Dermis microvascular lymphatic vessel endothelial cell (primary cell): ENCODE results near the gene CHN1. TPM values are rescaled to one million over a fixed set of nuclear protein-coding genes. Genes with fewer than 3 reads are reported as not detected.
A peak's percentile ranks its signal among the peaks of the same experiment; 100 is the strongest.

Experiments
- DNase-seq, 2 donors: peaks; one replicate each; pipeline versions ENCODE4 v3.0.0 to v3.0.0-alpha.2; 2010; ENCODE audit warnings: low read depth in 2 of 2
- total RNA-seq: library from RNA; depleted of rRNA; stranded (reverse); fragments of >200 nt; gene quantifications from 2 replicates; pipeline ENCODE4 v1.2.1, GENCODE V29; 2014

Gene CHN1, protein sequence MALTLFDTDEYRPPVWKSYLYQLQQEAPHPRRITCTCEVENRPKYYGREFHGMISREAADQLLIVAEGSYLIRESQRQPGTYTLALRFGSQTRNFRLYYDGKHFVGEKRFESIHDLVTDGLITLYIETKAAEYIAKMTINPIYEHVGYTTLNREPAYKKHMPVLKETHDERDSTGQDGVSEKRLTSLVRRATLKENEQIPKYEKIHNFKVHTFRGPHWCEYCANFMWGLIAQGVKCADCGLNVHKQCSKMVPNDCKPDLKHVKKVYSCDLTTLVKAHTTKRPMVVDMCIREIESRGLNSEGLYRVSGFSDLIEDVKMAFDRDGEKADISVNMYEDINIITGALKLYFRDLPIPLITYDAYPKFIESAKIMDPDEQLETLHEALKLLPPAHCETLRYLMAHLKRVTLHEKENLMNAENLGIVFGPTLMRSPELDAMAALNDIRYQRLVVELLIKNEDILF
- 9.8 and 9.9 TPM in 2 replicates for total RNA-seq

DNA sequence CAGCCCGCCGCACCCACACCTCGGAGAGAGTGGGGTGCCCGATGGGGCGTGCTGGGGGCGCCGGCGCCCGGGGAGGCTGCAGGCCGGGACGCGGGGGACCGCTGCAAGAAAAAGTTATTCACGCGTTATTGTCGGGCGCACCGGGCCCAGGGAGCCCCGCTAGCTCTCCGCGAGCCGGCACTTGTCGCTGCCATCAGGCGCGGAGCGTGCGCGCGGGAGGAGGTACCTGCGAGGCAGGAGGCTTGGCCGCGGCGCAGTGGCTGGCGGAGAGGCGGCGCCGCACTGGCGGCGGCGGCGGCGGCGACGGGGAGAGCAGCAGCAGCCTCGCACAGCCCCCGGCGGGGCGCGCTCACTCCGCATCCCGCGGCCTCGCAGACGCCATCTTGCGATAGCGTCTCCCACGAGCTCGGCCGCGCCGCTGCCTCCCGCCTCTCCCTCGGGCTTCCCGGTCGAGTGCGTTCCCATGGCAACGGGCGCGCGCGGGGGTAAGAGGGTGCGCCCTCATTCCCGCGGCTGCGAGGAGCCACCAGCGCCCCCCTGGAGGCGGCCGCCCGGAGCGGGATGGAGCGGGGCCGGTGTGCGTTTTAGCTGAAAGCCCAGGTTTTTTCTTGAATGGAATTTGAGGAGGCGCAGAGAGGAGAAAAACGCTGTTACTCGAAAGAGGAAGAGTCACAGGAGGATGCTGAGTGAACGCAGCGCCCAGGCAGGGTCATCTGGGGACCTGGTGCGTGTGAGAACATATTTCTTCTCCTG, at the start of gene CHN1:
TSS of gene CHN1 (minus strand) at position 402 of the 753 bp plus-strand sequence. CDS start 469 bp downstream, outside the sequence.
- peak in 1 of 2 donors; percentile 84 for DNase-seq

DNA sequence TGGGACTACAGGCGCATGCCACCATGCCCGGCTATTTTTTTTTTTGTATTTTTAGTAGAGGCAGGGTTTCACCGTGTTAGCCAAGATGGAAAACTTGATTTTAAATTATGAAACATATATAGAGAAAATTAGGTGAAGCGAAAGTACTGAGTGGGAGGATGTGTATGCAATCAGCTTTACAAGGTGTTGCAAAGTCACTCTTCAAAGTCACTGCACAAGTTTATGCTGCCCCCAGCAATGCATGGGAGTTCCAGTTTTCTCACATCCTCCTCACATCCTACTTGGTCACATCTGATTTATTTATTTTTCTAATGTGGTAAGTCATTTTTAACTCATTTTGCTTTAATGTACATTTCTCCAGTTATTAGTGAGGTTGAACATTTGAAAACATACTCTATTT, 49.2 kb upstream of the CHN1 start:
- DNase-seq, result no peak

DNA sequence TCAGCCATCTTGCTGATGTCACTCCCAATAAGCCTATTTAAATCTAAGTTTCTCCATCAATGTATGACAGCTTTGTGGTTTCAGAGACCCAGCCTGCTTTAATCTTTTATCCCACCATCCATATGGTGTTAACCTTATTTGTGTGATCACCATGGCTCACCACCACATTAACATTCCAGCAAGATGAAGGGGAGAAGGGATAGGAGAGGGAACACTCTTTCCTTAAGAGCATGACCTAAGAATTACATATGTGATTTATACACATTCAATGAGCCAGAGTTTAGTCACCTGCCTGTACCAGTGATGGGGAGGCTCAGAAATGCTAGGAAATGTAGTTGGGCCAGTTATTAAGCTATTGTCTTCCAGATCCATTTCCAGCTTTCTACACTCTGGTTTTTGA, 44.5 kb upstream of the CHN1 start:
- DNase-seq, result no peak

DNA sequence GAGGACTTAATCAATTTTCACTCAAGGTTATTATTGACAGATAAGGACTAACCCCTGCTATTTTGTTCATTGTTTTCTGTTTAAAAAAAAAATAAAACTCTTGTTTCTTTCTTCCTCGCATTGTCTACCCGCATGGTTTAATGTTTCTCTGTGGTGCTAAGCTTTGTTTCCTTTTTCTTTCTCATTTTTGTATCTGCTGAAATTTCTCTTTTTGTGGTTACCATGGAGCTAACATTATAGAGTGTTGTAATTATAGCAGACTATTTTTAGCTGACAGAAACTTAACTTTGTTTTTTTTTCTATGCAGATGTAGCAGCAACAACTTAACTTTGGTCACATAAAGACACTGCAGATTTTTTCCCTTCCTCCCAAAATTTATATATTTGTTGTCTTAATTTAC, 43.1 kb upstream of the CHN1 start:
- DNase-seq, result peak in 1 of 2 donors; percentile 12

DNA sequence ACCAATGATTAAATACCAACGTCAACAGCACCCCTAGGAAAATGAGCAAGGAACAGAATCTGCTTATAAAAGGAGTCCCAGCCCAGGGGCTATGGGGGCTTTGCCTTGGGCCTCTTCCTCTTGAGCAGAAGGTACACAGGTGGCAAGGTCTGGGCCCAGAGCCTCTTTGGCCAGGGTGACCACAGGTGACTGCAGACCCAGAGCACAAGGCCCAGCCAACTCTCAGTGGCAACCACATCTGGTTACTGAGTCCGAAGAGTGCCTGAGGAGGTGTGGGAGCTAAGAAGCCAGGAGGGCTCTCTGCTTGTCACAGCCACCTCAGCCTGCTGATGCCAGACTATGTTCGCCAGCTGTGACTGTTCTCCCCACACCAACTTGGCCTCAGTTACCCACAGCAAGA, 34.3 kb upstream of the CHN1 start:
- DNase-seq, result no peak

DNA sequence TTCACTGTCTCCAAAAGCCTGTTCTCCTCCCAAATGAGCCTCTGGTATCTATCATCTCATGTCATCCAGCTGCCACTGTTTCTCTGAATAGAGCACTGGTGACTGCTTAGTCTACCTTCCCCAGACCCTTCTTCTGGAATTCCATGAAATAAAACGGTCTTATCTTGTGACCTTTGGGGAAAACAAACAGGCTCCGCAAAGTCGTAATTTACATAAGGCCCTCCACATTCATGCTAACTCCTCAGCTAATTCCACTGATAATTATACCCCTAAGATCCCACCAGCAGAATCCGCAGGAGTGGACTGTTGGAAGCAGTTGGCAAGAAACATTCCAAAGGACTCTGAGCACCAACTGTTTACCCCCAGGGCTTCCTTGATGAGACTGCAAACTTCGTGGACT, 33.9 kb upstream of the CHN1 start:
- no peak for DNase-seq

DNA sequence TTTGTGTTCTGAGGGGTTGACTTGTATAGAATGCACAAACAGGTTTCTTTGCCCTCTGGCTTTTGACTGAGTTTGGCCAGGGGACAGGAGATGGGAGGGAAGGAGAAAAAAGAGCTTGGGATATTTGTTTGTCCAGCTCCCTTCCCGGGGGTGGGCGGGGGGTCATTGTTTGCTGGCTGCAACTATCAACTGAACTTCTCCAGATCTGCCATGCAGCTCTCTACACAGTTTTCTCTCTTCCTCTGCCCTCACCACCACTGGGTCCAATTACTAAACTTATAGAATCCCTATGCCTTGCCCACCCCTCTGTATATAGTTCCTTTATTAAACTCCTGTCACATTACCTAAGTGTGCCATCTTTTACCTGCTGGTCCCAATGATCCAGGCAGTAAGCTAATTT, 32.8 kb upstream of the CHN1 start:
- DNase-seq, result no peak

DNA sequence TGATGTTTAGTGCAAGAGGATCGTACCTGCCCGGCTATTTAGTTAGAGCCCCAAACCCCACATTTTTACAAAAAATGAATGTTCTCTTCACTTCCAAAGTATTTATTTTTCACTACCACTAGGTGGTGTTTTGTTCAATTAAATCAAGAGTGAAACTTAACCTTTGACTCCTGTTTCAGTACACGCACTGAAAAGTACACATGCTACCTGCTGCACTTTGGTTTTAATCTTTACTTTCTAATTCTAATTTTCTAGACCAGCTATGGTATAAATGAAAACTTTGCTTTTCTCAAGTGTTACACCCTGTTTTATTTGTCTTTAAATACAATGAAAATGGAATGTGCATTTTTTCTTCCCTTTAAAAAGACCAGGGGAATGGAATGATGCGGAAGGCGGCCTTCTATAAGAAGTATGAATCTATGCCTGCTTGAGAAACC, 31.4 kb upstream of the CHN1 start:
- DNase-seq, result peak; percentile 17 to 37

DNA sequence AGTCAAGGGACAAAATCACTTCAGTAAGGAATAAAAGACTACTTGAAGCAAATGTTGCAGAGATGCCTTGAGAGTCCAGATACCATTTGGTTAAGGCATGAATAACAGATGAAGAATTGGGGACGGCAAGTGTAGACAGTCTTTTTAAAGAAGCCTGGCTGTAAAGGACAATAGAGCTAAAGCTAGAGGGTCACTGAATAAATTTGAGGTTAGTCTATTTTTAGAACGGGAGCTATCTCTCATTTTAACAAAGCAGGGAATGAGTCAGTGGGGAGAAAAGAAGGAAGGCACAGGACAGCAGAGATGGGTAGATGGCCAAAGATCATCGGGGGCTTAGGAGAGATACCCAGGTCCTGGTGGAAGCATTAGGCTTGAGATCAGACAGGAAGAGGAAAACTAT, 30.6 kb upstream of the CHN1 start:
- DNase-seq, result no peak

DNA sequence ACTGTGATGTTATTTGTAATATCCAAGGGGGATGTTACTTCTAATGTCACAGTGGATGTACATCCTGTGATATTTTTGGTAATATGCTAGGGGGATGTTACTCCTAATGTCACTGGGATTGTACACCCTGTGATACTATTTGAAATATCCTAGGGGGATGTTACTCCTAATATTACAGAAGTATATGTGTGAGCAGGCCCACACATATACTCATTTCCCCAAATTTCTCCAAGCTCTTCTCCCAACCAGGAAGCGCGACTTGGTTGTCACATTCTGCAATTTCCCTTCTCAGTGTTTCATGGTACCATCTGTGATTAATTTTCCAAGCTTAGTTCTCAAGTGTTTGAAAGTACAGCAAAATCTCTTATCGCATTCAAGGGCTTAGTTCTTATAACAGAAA, 29.5 kb upstream of the CHN1 start:
- DNase-seq, result no peak

DNA sequence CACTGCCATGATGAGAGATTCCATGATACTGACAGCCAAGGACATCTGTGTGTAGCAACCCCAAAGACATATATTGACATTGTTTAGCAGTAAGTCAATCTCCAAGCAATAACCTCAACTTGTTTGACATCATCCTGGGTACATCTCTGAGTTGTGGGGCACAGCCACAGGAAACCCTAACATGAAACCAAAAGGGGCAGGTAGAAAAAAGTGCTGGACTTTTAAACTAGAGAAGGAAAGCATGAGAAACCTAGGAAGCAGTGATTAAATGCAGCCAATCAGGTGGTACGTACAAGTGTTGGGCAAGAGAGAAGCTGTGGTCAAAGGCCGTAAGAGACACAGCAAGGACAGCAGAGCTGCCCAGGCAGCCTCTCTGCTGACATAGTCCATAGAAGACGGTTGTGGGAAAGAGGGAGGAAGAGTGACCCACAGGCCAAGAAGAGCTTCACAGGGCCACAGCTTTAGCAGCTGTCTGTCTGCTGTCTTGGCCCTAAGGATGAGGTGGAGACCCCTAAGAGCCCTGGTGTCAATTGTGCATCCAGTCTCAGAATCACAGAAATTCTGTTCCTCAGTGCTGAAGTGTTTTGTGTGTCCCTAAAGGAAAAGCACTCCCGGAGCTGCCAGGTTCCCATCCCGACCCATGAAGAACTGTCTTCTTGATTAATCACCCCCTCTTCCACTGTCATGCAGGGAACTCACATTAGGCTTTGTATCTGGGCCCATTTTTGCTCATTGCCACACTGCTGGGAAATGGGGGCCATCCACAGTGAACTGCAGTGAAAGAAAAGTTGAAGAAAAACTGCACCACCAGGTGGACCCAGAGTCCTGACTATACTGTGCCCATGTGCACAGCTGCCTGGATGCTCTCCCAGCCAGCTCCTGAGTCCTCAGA, 25.4 kb upstream of the CHN1 start:
- peak in 1 of 2 donors; percentile 60 for DNase-seq

DNA sequence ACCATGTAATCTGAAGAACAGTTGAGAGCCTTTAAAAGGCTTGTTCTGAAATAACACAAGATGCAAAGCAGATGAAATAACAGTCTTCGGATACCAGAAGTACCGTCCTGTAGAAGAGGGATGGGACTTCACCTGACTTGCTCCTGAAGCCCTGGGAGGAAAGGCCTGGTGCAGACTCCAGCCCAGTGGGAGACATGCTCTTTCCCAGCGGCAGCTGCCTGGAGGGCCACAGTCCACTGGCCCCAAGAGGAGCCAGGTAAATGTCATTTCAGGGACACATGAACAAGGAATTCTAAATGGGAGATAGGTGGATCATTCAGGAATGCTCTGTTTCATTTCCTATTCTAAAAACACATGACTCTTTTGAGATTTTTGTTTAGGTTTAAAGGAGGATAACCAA, 22.6 kb upstream of the CHN1 start:
- DNase-seq, result no peak

DNA sequence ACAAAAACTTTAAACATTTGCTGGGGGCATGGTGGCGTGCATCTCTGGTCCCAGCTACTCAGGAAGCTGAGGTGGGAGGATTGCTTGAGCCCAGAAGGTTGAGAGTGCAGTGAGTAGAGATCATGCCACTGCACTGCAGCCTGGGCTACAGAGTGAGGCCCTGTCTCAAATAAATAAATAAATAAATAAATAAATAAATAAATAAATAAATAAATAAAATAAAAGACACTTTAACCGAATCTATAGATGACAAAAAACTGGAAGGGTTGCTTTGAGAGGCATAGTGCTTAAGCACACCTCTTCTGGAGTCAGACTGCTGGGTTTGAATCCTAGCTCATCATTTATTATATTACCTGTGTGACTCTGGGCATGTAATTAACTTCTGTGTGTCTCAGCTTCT, 21.2 kb upstream of the CHN1 start:
- no peak for DNase-seq

DNA sequence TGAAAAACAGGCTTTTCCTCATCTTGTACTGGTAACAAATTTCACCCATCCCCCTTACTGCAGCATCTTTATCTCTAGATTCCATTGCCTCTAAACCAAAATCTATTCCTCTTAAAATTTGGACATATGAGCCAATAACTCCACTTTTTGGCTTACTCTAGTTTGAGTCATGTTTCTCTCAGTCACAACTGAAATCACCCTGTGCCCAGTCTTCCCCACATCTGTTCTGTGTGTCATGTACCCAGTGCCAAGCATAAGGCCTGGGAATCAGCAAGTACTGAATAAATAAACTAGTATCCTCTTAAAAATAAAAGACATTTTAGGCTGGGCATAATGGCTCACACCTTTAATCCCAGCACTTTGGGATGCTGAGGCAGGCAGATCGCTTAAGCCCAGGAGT, 20.8 kb upstream of the CHN1 start:
- DNase-seq, result no peak

DNA sequence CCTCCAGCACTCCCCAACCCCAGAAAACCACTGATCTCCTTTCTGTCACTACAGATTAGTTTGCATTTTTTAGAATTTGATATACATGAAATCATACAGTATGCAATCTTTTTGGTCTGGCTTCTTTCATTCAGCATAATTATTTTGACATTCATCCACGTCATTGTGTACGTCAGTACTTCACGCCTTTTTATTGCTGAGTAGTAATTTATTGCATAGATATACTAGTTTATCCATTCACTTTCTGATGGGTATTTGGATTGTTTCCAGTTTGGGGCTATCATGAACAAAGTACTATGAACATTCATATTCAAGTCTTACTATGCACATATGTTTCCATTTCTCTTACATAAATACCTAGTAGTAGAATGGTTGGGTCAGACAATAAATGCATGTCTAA, 20.1 kb upstream of the CHN1 start:
- no peak for DNase-seq

DNA sequence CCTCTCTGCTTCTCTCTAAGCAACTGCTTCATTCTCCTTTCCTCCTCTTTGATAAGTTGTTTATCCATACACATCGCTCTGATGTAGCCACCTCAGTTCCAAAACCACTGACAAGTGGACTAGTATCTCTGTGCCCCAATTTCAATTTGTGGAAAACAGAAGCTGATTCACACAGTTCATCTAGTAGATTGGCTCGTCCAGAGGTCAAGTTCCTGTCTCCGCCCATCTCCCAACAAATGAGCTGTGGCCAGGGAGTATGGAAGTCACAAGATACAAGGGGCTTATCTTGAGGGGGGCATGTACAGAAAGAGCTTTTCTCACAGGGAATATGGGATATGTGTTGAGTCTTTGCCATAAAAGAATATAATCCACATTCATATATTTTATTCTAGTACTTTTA, 17.7 kb upstream of the CHN1 start:
- no peak for DNase-seq

DNA sequence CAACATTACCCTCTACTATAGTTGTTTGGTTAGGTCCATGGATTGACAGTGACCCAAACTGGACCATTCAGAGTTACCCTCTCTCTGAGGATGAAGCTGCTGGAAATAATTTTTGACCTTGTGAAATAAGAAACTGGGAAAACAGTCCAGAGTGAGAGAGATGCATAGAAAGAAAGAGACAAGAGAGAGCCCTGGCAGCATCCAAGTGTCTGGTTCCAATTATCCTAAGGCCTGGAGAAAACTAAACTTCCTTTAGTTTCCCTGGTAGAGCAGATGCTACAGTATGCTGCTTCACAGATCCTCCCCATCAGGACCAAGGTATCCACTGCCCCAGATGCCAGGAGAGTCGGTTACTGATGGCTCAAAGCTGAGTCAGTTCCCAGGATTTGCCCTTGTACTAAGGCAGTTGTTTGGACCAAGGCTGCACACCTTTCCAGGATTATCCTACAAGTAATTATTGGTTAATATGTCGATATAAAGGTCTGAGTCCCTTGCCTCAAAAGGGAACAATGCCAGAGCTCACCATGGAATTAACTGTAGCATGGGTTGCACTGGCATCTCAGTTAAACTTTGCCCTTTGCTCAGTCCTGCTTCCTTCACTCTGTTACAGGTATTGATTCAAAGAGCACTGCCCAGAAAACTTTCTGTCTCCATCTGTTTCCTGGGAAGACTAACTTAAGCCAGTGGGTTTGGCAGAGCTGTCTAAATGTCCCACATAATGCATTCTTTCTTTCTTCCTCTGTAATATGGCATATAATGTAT, 14.6 kb upstream of the CHN1 start:
- DNase-seq, result peak in 1 of 2 donors; percentile 6

DNA sequence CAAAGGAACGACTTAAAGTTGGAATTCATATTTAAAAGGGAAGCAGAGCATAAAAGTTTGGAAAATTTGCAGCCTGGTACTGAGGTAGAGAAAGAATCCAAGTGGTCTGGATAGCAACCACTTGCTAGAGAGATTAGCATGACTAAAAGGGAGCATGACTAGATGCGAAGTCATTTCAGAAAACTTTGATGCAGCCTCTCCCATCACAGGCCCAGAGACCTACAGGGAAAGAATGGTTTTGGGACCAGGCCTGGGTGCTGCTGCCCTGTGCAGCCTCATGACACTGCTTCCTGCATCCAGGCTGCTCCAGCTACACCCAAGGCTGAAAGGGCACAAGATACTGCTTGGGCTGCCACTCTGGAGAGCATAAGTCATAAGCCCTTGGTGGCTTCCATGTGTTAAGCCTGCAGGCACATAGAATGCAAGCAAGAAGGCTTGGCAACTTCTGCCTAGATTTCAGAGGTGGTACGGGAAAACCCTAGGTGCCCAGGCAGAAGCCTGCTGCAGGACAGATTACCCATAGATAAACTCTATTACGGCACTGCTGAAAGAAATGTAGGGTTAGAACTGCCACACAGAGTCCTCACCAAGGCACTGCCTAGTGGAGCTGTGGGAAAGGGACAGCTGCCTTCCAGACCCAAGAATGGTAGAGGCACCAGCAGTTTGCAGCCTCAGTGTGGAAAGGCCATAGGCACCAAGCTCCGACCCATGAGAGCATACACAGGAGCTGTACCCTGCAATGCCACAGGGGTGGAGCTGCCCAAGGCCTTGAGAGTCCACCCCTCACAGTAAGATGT, 12.6 kb upstream of the CHN1 start:
- DNase-seq, result no peak

DNA sequence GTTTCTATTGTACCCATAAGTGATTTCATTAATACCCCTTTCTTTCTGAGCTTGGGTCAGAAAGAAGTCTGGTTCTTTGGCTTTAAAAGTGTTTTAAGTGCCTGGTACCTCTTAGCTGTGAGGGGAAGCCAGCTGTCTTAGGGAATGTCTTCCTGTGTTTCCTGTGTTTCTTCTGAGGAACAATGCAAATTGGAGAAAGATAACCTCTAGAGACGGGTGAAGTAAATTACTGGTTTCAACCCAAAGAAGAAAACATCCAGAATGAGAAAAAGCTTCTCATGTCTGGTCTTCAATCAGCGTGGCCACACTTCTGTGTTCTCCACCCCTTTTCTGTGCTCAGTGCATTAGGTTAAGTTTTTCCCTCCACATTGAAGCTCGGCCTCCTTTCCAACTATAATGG, 10.2 kb upstream of the CHN1 start:
- DNase-seq, result peak in 1 of 2 donors; percentile 73

DNA sequence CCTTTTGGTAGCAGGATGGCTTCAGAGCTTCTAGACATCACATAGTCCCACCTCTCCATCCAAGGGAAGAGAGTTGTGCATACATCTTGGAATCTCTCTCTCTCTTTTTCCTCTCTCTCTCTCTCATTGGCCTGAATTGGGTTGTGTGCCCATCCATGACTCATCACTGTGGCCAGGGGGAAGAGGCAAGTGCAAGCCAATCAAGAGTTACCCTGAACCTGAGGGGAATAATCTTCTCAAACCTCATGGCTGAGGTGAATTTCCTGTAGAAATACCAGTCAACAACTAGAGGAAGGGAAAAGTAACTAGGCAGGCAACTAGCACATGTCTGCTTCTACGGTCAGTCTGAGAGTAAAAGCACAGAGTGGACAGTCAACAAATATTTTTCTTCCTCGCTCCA, 7.3 kb upstream of the CHN1 start:
- peak in 1 of 2 donors; percentile 47 for DNase-seq
